HG03060 (cell line): ENCODE results near the gene LGALS16.
"Not testable (repeated sequence)": the region's sequence is repeated elsewhere in the genome, so short reads cannot be mapped to it uniquely, and the experiment has no call there.

Source experiments
- ATAC-seq: cut with Tn5 transposase; IDR thresholded peaks from one replicate; pipeline ENCODE4 v1.9.1; 2021; ENCODE audit warnings: low read depth, moderate number of reproducible peaks; ENCODE audit not compliant: unreplicated experiment

The LGALS16 gene

DNA sequence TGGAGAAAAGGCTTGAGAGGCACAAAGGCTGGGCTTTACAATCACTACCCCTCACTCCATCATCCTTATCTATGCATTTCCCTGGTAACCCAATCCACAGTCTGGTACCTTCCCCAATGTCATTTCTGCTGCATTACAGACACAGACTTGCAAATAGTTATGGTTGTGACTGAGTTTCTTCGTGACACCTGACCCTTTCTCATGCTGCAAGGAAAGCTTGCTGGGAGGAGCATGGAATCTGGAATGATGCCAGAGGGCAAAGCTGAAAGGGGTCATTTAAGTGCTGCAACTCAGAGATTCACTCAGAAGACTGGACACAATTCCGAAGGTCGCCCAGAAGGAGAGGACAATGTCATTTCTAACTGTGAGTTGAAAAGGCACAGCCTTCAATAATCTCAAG lies at the start of gene LGALS16:
TSS of gene LGALS16 (plus strand) at position 301 of the 400 bp plus-strand sequence. CDS start at position 350, 49 bp downstream.
- ATAC-seq = no peak

- ATAC-seq = no peak
Measured at GRCh38 chr19:39607021-39607420, 48.7 kb upstream of the LGALS16 start.

GRCh38 chr19:39607561-39607960 lies 48.2 kb upstream of the LGALS16 start:
- ATAC-seq = no peak

- ATAC-seq = no peak
Measured at GRCh38 chr19:39613597-39613996, 42.1 kb upstream of the LGALS16 start.

GRCh38 chr19:39617745-39618144 lies 38.0 kb upstream of the LGALS16 start:
- ATAC-seq = no peak

- no peak for ATAC-seq
Measured at GRCh38 chr19:39623946-39624345, 31.8 kb upstream of the LGALS16 start.

DNA sequence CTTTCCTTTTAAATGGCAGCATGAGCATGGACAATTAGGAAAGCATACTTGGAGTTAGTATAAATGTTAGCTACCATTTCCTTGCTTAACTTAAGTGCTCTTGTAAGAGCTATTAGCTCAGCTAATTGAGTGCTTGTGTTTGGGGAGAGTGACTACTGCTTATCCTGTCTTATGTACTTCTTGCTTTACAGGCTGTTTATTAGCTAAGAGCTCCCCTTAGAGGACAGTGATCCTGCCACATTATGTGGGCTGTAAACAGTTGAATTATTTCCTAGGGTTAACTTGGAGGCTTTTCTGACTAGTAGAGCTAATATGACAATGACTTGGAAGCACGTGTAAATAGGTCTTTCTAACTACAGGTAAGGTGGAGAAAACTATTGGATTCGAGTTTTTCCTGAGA lies 28.1 kb upstream of the LGALS16 start:
- not testable (repeated sequence) for ATAC-seq

GRCh38 chr19:39631178-39631577 lies 24.5 kb upstream of the LGALS16 start:
- no peak for ATAC-seq

- no peak for ATAC-seq
Measured at GRCh38 chr19:39631626-39632025, 24.1 kb upstream of the LGALS16 start.

GRCh38 chr19:39637891-39638290 lies 17.8 kb upstream of the LGALS16 start:
- ATAC-seq = no peak

DNA sequence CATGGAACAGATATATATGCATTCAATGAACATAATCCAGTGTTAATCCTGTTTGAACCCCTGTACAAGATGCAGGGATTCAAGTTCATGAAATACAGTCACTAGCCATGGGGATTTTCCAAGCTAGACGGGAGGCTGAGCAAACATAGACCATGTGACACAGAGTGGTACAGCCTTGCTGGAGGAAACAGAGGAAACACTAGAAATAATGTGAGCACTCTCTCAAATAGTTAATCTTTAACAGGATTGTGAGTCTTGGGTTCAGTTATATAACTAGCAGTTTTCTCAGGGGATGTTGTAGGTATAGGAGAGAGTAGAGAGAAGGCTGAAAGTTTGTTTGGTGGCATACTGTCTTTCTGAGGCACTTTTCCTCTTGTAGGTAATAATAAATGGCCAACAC lies 13.9 kb upstream of the LGALS16 start:
- no peak for ATAC-seq

- ATAC-seq = no peak
Measured at GRCh38 chr19:39643591-39643990, 12.1 kb upstream of the LGALS16 start.

- ATAC-seq = no peak
Measured at GRCh38 chr19:39645800-39646411, 9.8 kb upstream of the LGALS16 start.

- ATAC-seq = no peak
Measured at GRCh38 chr19:39647918-39648317, 7.8 kb upstream of the LGALS16 start.

DNA sequence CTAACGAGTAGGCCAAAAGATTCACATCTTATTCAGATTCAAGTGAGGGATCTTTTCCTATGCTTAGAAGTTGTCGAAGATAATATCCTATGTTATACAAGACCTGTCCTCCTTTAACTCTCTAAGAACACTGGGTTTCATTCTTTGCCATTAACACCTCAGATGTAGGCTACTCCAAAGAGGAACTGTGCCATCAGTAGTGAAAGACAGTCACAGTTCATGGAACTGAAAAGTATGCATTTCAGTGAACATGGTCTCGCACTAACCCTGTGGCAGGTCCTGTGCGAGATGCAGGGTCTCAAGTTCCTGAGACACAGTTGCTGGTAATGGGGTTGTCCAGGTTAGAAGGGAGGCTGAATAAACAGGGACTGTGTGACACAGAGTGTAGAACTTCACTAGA lies 4.1 kb downstream of the LGALS16 start:
- no peak for ATAC-seq

DNA sequence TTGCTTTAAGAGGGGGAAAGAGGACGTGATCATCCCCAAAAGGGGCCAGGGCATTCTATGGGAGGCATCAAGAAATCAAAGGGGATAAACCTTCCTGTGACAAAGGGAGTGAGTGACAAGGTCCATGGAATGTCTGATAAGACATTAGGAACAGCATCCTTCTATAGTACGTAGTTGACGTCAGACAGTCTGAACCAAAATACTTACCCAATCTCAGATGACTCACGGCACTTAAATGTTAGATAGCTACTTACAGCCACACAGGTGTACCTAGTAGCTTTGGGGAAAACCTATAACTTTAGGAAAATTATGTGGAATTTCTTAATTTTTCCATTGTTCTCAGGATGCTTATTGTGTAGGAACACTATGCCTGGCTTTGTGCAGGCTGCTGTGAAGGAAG lies 4.9 kb downstream of the LGALS16 start:
- no peak for ATAC-seq

GRCh38 chr19:39661565-39661964 lies 5.9 kb downstream of the LGALS16 start:
- no peak for ATAC-seq

GRCh38 chr19:39669860-39670259 lies 14.1 kb downstream of the LGALS16 start:
- not testable (repeated sequence) for ATAC-seq

- ATAC-seq = no peak
Measured at GRCh38 chr19:39670998-39671397, 15.3 kb downstream of the LGALS16 start.

GRCh38 chr19:39671739-39672363 lies 16.1 kb downstream of the LGALS16 start:
- ATAC-seq = no peak

DNA sequence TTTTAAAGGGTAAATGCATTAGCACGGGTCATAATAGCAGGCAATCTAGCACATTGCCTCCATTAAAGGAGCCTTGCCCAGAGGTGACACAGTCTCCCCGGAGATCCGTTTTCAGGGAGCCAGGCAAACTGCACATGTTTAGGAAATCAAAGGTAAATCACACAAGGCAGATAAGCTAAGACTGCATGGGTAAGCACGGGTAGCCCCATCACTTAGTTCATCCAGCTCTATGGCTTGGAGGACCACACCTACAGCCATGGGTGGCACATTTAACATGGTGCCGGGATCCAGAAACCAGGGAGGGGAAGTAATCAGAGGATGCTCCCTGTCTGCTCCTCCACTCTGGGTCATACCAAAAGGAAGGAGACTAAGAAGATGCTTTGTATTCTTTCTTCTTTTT lies 16.8 kb downstream of the LGALS16 start:
- ATAC-seq = no peak

DNA sequence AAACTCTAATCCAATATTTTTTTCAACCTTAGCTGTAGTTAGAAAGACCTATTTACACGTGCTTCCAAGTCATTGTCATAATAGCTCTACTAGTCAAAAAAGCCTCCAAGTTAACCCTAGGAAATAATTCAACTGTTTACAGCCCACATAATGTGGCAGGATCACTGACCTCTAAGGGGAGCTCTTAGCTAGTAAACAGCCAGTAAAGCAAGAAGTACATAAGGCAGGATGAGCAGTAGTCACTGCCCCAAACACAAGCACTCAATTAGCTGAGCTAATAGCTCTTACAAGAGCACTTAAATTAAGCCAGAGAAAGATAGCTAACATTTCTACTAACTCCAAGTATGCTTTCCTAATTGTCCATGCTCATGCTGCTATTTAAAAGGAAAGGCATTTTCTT lies 18.1 kb downstream of the LGALS16 start:
- not testable (repeated sequence) for ATAC-seq
